Neutrophil (primary cell): Measurements from ENCODE around the gene PINLYP.
"Not testable (repeated sequence)": the region's sequence is repeated elsewhere in the genome, so short reads cannot be mapped to it uniquely, and the experiment has no call there.

Experiments
- H3K27ac ChIP-seq: fragments of 200-600 bp; sonication (generic); 2 replicates; pipeline ENCODE4 v1.5.1; 2016; ENCODE audit warnings: mild to moderate bottlenecking, moderate library complexity
- H3K27me3 ChIP-seq: fragments of 200-600 bp; sonication (generic); 2 replicates; pipeline ENCODE4 v1.6.0; 2016; ENCODE audit warnings: mild to moderate bottlenecking
- H3K36me3 ChIP-seq: fragments of 200-600 bp; sonication (generic); 2 replicates; pipeline ENCODE4 v1.5.1; 2017
- H3K4me1 ChIP-seq, 2 experiments: fragments of 200-600 bp in 1 of 2; sonication (generic) in 1 of 2; 1 replicate in 1 of 2; 2 replicates in 1 of 2; pipeline versions ENCODE4 v1.5.1 to v1.6.1; 2013 to 2016; ENCODE audit warnings: low read depth in 1 of 2, low read length in 1 of 2, mild to moderate bottlenecking in 1 of 2, moderate library complexity in 1 of 2; ENCODE audit not compliant: control insufficient read depth in 1 of 2, insufficient read depth in 1 of 2
- H3K4me3 ChIP-seq, 2 experiments: fragments of 200-600 bp in 1 of 2; sonication (generic) in 1 of 2; 1 replicate in 1 of 2; 2 replicates in 1 of 2; pipeline ENCODE4 v1.5.1; 2013 to 2016; ENCODE audit warnings: low read depth in 1 of 2, low read length in 1 of 2, mild to moderate bottlenecking in 1 of 2, moderate library complexity in 1 of 2
- H3K9me3 ChIP-seq: fragments of 200-600 bp; sonication (generic); 2 replicates; pipeline ENCODE4 v1.5.1; 2016
- CTCF ChIP-seq: fragments of 200-600 bp; sonication (generic); IDR thresholded peaks from 2 replicates; pipeline ENCODE4 v1.5.1; 2016; ENCODE audit warnings: antibody characterized with exemption

PINLYP gene

GRCh38 chr19:43578787-43579186 lies 3.2 kb downstream of the PINLYP start:
- Histone ChIP-seq H3K9me3 (no peaks in the 10 kb centered on the region), H3K27me3 (no peaks in the 10 kb centered on the region), H3K4me1 (peaks cover 23 to 31% of the 10 kb centered on the region in 2 experiments), H3K27ac (no peak overlapping the region), H3K4me3 (no peak overlapping the region), H3K36me3 (no peaks in the 10 kb centered on the region)
- no peak for TF ChIP-seq CTCF

GRCh38 chr19:43581467-43581866 lies 5.9 kb downstream of the PINLYP start:
- Histone ChIP-seq H3K9me3 (no peaks in the 10 kb centered on the region), H3K4me1 (peaks cover 9 to 18% of the 10 kb centered on the region in 2 experiments), H3K36me3 (no peaks in the 10 kb centered on the region), H3K27me3 (no peaks in the 10 kb centered on the region), H3K27ac (no peak overlapping the region), H3K4me3 (no peak overlapping the region)
- TF ChIP-seq CTCF = no peak

- H3K36me3 ChIP-seq = no peaks in the 10 kb centered on the region
- no peaks in the 10 kb centered on the region for H3K27me3 ChIP-seq
- peaks cover 9 to 18% of the 10 kb centered on the region in 2 experiments for H3K4me1 ChIP-seq
- no peak for TF ChIP-seq CTCF
- no peak overlapping the region for H3K27ac ChIP-seq
- H3K4me3 ChIP-seq = no peak overlapping the region
- H3K9me3 ChIP-seq = no peaks in the 10 kb centered on the region
Observed at GRCh38 chr19:43582495-43582894, 6.9 kb downstream of the PINLYP start.

GRCh38 chr19:43584484-43584883 lies 8.9 kb downstream of the PINLYP start:
- no peak for TF ChIP-seq CTCF
- H3K9me3 ChIP-seq = no peaks in the 10 kb centered on the region
- H3K27ac ChIP-seq = no peak overlapping the region

GRCh38 chr19:43586346-43586745 lies 10.7 kb downstream of the PINLYP start:
- peaks cover 0 to 3% of the 10 kb centered on the region in 2 experiments for H3K4me1 ChIP-seq
- H3K27ac ChIP-seq = no peak overlapping the region
- no peak for TF ChIP-seq CTCF
- H3K27me3 ChIP-seq = no peaks in the 10 kb centered on the region
- no peaks in the 10 kb centered on the region for H3K9me3 ChIP-seq
- no peak overlapping the region for H3K4me3 ChIP-seq
- no peaks in the 10 kb centered on the region for H3K36me3 ChIP-seq

More at GRCh38 chr19:43584484-43584883, 8.9 kb downstream of the PINLYP start:
- Histone ChIP-seq H3K4me3 (no peak overlapping the region), H3K4me1 (peaks cover 9 to 18% of the 10 kb centered on the region in 2 experiments), H3K36me3 (no peaks in the 10 kb centered on the region), H3K27me3 (no peaks in the 10 kb centered on the region)

GRCh38 chr19:43587029-43587428 lies 11.4 kb downstream of the PINLYP start:
- not testable (repeated sequence) for H3K4me3 ChIP-seq, H3K27me3 ChIP-seq, H3K27ac ChIP-seq, H3K9me3 ChIP-seq, H3K36me3 ChIP-seq, H3K4me1 ChIP-seq
